ENCODE results near the gene TSPAN17.

DNA sequence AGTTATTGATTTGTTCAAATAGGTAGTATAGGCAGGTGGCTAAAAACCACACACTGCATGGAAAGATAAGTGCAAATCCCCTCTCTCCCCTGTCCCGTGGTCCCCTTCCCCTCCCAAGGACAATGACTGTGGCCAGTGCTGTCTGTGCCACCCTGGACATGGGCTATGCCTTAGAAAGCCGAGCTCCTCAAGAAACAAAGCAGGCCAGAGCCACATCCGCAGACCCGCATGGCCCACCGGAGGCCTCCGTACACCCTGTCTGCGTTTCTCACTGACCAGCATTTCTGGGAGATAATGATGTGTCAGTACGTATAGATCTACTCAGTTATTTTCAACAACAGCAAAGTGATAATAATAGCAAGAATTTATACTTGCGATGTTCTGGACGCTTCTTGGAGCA is 16.3 kb downstream of the TSPAN17 start:
- TF ChIP-seq, protein P1, sequence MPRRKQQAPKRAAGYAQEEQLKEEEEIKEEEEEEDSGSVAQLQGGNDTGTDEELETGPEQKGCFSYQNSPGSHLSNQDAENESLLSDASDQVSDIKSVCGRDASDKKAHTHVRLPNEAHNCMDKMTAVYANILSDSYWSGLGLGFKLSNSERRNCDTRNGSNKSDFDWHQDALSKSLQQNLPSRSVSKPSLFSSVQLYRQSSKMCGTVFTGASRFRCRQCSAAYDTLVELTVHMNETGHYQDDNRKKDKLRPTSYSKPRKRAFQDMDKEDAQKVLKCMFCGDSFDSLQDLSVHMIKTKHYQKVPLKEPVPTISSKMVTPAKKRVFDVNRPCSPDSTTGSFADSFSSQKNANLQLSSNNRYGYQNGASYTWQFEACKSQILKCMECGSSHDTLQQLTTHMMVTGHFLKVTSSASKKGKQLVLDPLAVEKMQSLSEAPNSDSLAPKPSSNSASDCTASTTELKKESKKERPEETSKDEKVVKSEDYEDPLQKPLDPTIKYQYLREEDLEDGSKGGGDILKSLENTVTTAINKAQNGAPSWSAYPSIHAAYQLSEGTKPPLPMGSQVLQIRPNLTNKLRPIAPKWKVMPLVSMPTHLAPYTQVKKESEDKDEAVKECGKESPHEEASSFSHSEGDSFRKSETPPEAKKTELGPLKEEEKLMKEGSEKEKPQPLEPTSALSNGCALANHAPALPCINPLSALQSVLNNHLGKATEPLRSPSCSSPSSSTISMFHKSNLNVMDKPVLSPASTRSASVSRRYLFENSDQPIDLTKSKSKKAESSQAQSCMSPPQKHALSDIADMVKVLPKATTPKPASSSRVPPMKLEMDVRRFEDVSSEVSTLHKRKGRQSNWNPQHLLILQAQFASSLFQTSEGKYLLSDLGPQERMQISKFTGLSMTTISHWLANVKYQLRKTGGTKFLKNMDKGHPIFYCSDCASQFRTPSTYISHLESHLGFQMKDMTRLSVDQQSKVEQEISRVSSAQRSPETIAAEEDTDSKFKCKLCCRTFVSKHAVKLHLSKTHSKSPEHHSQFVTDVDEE (CRISPR knock-in tag; IDR thresholded peaks at IDR 0.05): no peak
- no peak for TF ChIP-seq CREB5 (CRISPR knock-in tag; IDR thresholded peaks at IDR 0.05; ENCODE audit: low read depth)
- TF ChIP-seq ZFP30 (CRISPR knock-in tag; IDR thresholded peaks at IDR 0.05): no peak
- no peak for TF ChIP-seq ZNF70 (CRISPR knock-in tag; IDR thresholded peaks at IDR 0.05)
- no peak for TF ChIP-seq ARNTL (CRISPR knock-in tag; IDR thresholded peaks at IDR 0.05; ENCODE audit: borderline replicate concordance, low read depth)
- TF ChIP-seq POU6F1 (CRISPR knock-in tag; IDR thresholded peaks at IDR 0.05; ENCODE audit: borderline replicate concordance, low read depth): no peak
- no peak for TF ChIP-seq ZFP3 (CRISPR knock-in tag; IDR thresholded peaks at IDR 0.05)
- TF ChIP-seq, protein P2, sequence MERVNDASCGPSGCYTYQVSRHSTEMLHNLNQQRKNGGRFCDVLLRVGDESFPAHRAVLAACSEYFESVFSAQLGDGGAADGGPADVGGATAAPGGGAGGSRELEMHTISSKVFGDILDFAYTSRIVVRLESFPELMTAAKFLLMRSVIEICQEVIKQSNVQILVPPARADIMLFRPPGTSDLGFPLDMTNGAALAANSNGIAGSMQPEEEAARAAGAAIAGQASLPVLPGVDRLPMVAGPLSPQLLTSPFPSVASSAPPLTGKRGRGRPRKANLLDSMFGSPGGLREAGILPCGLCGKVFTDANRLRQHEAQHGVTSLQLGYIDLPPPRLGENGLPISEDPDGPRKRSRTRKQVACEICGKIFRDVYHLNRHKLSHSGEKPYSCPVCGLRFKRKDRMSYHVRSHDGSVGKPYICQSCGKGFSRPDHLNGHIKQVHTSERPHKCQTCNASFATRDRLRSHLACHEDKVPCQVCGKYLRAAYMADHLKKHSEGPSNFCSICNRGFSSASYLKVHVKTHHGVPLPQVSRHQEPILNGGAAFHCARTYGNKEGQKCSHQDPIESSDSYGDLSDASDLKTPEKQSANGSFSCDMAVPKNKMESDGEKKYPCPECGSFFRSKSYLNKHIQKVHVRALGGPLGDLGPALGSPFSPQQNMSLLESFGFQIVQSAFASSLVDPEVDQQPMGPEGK (CRISPR knock-in tag; IDR thresholded peaks at IDR 0.05; ENCODE audit: borderline replicate concordance): no peak
- no peak for TF ChIP-seq TOX (CRISPR knock-in tag; IDR thresholded peaks at IDR 0.05; ENCODE audit: borderline replicate concordance)
- no peak for TF ChIP-seq BACH2 (CRISPR knock-in tag; IDR thresholded peaks at IDR 0.05; ENCODE audit: borderline replicate concordance)

Measured in SK-N-SH treated with all-trans-retinoic acid at 6 μM for 48 hours (cell line).